ENCODE results near the gene DIP2C.
"Not testable (repeated sequence)": the region's sequence is repeated elsewhere in the genome, so short reads cannot be mapped to it uniquely, and the experiment has no call there.

Gene DIP2C

DNA sequence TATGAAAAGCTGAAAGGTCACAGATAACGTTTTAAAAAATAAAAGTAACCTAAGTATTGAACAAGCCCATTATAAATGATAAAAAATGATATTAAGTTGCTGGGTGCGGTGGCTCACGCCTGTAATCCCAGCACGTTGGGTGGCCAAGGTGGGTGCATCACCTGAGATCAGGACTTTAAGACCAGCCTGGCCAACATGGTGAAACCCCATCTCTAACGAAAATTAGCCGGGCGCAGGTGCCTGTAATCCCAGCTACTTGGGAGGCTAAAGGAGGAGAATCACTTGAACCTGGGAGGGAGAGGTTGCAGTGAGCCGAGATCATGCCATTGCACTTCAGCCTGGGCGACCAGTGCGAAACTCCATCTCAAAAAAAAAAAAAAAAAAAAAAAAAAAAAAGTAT, 93.3 kb downstream of the DIP2C start:
- not testable (repeated sequence) for DNase-seq (ENCODE audit: low spot score)

- no peak for DNase-seq (ENCODE audit: low spot score)
These were observed 94.0 kb downstream of the DIP2C start for GRCh38 chr10:595473-595872.

GRCh38 chr10:594584-595270, 94.7 kb downstream of the DIP2C start:
- DNase-seq (ENCODE audit: low spot score), result no peak

DNA sequence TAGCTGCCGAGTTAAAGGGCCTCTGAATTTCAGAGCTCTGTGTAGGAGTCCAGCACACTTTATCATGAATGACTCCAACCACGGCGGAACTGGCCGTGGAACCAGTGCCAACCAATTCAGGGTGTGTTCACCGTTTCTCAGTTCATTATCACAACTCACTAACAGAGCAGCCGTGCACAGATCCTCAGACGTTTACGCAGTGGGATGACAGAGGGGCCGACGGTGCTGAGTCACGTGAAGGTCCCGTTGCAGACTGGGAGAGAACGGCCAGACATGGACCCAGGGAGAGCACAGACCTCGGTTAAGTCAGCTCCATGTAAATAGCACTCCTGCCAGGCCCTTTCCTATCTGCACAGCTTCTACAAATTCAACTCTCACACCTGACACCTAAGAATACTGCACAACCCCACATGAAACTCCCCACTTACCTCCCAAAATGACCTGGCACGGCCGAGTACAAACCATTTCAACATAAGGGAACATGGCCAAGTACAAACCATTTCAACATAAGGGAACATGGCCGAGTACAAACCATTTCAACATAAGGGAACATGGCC, 95.5 kb downstream of the DIP2C start:
- DNase-seq (ENCODE audit: low spot score), result no peak

- no peak for DNase-seq (ENCODE audit: low spot score)
These were observed 96.0 kb downstream of the DIP2C start for GRCh38 chr10:593421-593820.

- no peak for DNase-seq (ENCODE audit: low spot score)
These were observed 96.5 kb downstream of the DIP2C start for GRCh38 chr10:593016-593415.

GRCh38 chr10:591646-592045, 97.8 kb downstream of the DIP2C start:
- DNase-seq (ENCODE audit: low spot score), result no peak

- no peak for DNase-seq (ENCODE audit: low spot score)
These were observed 98.7 kb downstream of the DIP2C start for GRCh38 chr10:590721-591120.

- DNase-seq (ENCODE audit: low spot score), result no peak
These were observed 99.3 kb downstream of the DIP2C start for GRCh38 chr10:589961-590680.

GRCh38 chr10:588246-589165, 101.0 kb downstream of the DIP2C start:
- DNase-seq (ENCODE audit: low spot score), result peak; percentile 94

GRCh38 chr10:586716-587115, 102.8 kb downstream of the DIP2C start:
- DNase-seq (ENCODE audit: low spot score), result no peak

GRCh38 chr10:586151-586550, 103.3 kb downstream of the DIP2C start:
- no peak for DNase-seq (ENCODE audit: low spot score)

DNA sequence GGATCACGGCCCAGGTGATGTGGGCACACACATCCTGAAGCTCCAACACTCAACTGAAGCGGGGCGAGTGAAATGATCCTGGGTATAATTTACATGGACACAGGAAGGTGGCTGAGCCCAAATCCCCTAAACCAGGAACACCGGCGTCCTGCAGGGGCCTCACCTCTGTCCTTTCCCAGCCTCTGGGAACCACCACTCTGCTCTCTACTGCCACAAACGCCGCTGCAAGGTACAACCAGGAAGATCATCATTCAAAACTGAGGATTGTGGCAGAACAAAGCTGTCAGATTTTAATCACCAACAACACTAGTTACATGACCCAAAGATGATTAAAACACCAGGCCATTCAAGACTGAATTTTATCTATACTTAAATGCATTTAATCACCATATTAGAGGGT, 104.0 kb downstream of the DIP2C start:
- no peak for DNase-seq (ENCODE audit: low spot score)

DNA sequence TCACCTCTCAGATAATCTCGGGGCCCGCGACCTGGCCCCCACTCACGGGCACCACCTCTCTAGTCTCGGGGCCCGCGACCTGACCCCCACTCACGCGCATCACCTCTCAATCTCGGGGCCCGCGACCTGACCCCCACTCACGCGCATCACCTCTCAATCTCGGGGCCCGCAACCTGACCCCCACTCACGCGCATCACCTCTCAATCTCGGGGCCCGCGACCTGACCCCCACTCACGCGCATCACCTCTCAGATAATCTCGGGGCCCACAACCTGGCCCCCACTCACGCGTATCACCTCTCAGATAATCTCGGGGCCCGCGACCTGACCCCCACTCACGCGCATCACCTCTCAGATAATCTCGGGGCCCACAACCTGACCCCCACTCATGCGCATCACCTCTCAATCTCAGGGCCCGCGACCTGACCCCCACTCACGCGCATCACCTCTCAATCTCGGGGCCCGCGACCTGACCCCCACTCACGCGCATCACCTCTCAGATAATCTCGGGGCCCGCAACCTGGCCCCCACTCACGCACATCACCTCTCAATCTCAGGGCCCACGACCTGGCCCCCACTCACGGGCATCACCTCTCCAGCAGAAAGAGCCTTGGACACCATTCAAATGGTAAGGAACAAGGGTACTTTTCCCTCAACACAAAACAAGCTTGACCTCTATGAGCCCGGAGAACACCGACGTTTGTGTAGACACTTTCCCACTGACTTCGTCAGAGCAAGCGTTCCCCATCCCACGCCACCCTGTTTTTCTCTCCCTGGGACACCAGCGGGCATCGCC, 104.8 kb downstream of the DIP2C start:
- not testable (repeated sequence) for DNase-seq (ENCODE audit: low spot score)

GRCh38 chr10:583433-583832, 106.0 kb downstream of the DIP2C start:
- no peak for DNase-seq (ENCODE audit: low spot score)

DNA sequence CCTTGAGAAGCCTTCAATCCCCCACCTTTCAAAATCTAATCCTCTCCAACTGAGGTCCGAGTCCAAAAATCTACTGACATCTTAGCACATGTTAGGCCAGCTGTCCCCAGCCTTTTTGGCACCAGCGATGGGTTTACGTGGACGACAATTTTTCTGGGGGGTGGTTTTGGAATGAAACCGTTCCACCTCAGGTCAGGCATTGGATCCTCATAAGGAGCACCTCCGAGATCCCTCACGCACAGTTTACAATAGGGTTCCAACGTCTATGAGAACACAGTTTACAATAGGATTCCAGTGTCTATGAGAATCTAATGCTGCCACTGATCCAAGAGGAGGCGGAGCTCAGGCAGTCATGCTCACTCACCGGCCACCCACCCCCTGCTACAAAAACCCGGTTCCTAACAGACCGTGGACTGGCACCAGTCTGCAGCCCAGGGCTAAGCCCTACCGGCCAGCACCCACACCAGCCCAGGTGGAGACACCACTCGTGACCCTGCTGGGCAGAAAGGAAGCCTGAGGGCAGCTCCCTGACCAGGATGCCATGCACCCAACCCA, 107.6 kb downstream of the DIP2C start:
- DNase-seq (ENCODE audit: low spot score), result no peak

- no peak for DNase-seq (ENCODE audit: low spot score)
These were observed 108.7 kb downstream of the DIP2C start for GRCh38 chr10:580778-581177.

- no peak for DNase-seq (ENCODE audit: low spot score)
These were observed 113.4 kb downstream of the DIP2C start for GRCh38 chr10:576130-576465.

- DNase-seq (ENCODE audit: low spot score), result no peak
These were observed 113.9 kb downstream of the DIP2C start for GRCh38 chr10:575402-576129.

DNA sequence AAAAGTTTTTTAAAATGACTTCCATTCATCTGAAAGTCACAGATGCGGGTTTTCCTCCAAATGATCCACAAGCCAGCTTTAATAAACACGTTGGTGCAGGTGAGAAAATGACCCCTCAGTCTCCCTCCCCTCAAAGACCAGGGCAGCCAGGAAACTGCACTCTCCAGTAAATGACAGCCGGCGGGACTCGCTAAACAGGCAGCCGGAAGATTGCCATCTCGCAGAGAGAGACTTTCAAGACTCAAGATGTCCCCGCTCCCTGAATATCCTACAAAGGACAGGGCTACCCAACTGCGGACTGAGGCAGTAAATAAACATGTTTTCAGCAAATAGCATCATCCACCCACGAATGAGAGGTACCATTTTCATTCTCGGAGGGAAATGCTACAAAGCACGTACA, 116.8 kb downstream of the DIP2C start:
- DNase-seq (ENCODE audit: low spot score), result no peak
